Trophoblast cell (in vitro differentiated cells and primary cell): ENCODE measurements around the gene EVX2.
A peak's percentile ranks its signal among the peaks of the same experiment; 100 is the strongest.

Experiments
- DNase-seq, 2 donors: peaks; one replicate each; pipeline ENCODE4 v3.0.0-alpha.2; 2016
- H2AFZ ChIP-seq: 2 replicates; pipeline ENCODE4 v1.6.1; 2013; ENCODE audit warnings: low read length, moderate library complexity, mild to moderate bottlenecking; ENCODE audit not compliant: insufficient read depth, poor library complexity
- H2AK5ac ChIP-seq: 2 replicates; pipeline ENCODE4 v1.6.1; 2013; ENCODE audit warnings: mild to moderate bottlenecking, low read length
- H2BK120ac ChIP-seq: 2 replicates; pipeline ENCODE4 v1.6.1; 2013; ENCODE audit warnings: low read length, mild to moderate bottlenecking, moderate library complexity; ENCODE audit not compliant: insufficient read depth, poor library complexity
- H2BK12ac ChIP-seq: 2 replicates; pipeline ENCODE4 v1.6.1; 2013; ENCODE audit warnings: mild to moderate bottlenecking, low read length, moderate library complexity
- H2BK5ac ChIP-seq: 2 replicates; pipeline ENCODE4 v1.6.1; 2013; ENCODE audit warnings: low read length, low read depth, moderate library complexity, mild to moderate bottlenecking; ENCODE audit not compliant: poor library complexity
- H3K14ac ChIP-seq: 2 replicates; pipeline ENCODE4 v1.6.1; 2013; ENCODE audit warnings: mild to moderate bottlenecking, low read length
- H3K18ac ChIP-seq: 2 replicates; pipeline ENCODE4 v1.6.1; 2013; ENCODE audit warnings: mild to moderate bottlenecking, low read length
- H3K23ac ChIP-seq: 2 replicates; pipeline ENCODE4 v1.6.1; 2013; ENCODE audit warnings: low read length
- H3K27ac ChIP-seq: 2 replicates; pipeline ENCODE4 v1.5.1; 2013; ENCODE audit warnings: low read depth, mild to moderate bottlenecking, inconsistent platforms, low read length, moderate library complexity
- H3K27me3 ChIP-seq: 2 replicates; pipeline ENCODE4 v1.6.1; 2013; ENCODE audit warnings: inconsistent platforms, mild to moderate bottlenecking, low read length, moderate library complexity; ENCODE audit not compliant: insufficient read depth
- H3K36me3 ChIP-seq, 2 experiments: 1 replicate in 1 of 2; 2 replicates in 1 of 2; pipeline ENCODE4 v1.6.1; 2013; ENCODE audit warnings: low read length in 2 of 2, mild to moderate bottlenecking in 2 of 2, moderate library complexity in 1 of 2; ENCODE audit not compliant: insufficient read depth in 2 of 2, control insufficient read depth in 1 of 2
- H3K4ac ChIP-seq: 2 replicates; pipeline ENCODE4 v1.6.1; 2013; ENCODE audit warnings: low read depth, mild to moderate bottlenecking, low read length, moderate library complexity
- H3K4me1 ChIP-seq, 2 experiments: 1 replicate in 1 of 2; 2 replicates in 1 of 2; pipeline ENCODE4 v1.6.1; 2013; ENCODE audit warnings: low read length in 2 of 2, mild to moderate bottlenecking in 2 of 2, moderate library complexity in 1 of 2; ENCODE audit not compliant: insufficient read depth in 2 of 2, control insufficient read depth in 1 of 2
- H3K4me2 ChIP-seq: 2 replicates; pipeline ENCODE4 v1.6.1; 2013; ENCODE audit warnings: inconsistent platforms, mild to moderate bottlenecking, low read length, moderate library complexity
- H3K4me3 ChIP-seq: 2 replicates; pipeline ENCODE4 v1.5.1; 2013; ENCODE audit warnings: mild to moderate bottlenecking, low read depth, low read length, inconsistent platforms
- H3K79me1 ChIP-seq: one replicate; pipeline ENCODE4 v1.6.1; 2013; ENCODE audit warnings: low read length
- H3K79me2 ChIP-seq: 2 replicates; pipeline ENCODE4 v1.6.1; 2013; ENCODE audit warnings: low read length, mild to moderate bottlenecking; ENCODE audit not compliant: control insufficient read depth, insufficient read depth, poor library complexity
- H3K9ac ChIP-seq: 2 replicates; pipeline ENCODE4 v1.6.1; 2013; ENCODE audit warnings: mild to moderate bottlenecking, low read length
- H3K9me3 ChIP-seq: 2 replicates; pipeline ENCODE4 v1.6.1; 2013; ENCODE audit warnings: low read depth, mild to moderate bottlenecking, control low read depth, inconsistent platforms, low read length; ENCODE audit not compliant: insufficient read depth
- H4K12ac ChIP-seq: 2 replicates; pipeline ENCODE4 v1.6.1; 2013; ENCODE audit warnings: low read depth, mild to moderate bottlenecking, low read length, moderate library complexity
- H4K8ac ChIP-seq: 2 replicates; pipeline ENCODE4 v1.6.1; 2013; ENCODE audit warnings: low read depth, mild to moderate bottlenecking, low read length, moderate library complexity
- H4K91ac ChIP-seq: one replicate; pipeline ENCODE4 v1.6.1; 2013; ENCODE audit warnings: low read depth, mild to moderate bottlenecking, low read length, moderate library complexity
- WGBS: extraction: QIAGEN DNeasy Blood & Tissue Kit; methylation state at CpG from one replicate; pipeline ENCODE4 v1.1.7; 2013; ENCODE audit warnings: missing lambda C conversion rate; ENCODE audit not compliant: insufficient read length, insufficient coverage; ENCODE audit errors: extremely low coverage; 5-methylcytosine and 5-hydroxymethylcytosine counted together

The EVX2 gene

DNA sequence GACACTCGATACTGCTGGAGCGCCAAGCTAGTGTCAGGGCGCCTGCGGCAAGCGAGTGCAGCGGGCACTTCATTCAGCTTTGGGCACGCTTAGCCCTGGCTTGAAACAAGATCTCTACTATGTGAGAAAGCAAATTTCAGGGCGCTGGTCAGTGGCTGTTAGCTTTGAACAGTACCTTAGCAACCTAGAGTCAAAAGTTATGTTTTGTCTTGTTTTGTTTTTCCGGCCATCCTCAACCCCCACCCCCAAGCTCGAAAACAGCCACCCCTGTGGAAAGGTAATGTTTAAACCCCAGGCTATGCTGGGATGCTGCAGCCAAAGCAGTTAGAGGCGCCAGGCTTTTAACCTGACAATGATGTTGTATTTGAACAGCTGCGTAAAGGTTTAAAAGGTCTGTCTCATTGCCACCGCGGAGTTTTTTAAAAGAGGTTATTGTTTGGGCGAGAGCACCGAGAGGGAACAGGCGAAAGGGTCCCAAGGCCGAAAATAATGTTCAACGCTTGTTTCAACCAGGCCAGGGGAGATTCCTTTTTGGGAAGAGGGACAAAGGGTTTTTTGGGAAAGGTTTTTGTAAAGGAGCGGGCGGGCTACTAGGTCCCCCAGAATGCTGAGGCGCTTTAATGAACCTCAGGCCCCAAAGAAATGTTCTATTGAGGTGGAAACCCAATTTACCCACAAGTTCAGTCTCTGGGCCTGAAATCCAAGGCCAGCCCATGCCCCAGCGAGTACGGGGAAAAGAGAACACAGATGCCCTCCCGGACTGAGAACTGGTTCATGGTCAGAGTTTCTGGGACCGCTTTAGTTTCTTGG is 30.6 kb upstream of the EVX2 start:
- WGBS = no CpG with 5 or more reads among the region's 26 CpGs
- H3K9me3 ChIP-seq = peaks cover 24% of the 10 kb centered on the region
- H2AFZ ChIP-seq = no peak overlapping the region
- H3K9ac ChIP-seq = no peak overlapping the region
- H3K4me1 ChIP-seq = no peaks in the 10 kb centered on the region
- H2AK5ac ChIP-seq = no peak overlapping the region
- no peak for DNase-seq
- no peaks in the 10 kb centered on the region for H3K79me1 ChIP-seq
- no peak overlapping the region for H2BK12ac ChIP-seq
- H4K12ac ChIP-seq = no peak overlapping the region
- H2BK120ac ChIP-seq = no peak overlapping the region
- H3K27me3 ChIP-seq = peaks cover 76% of the 10 kb centered on the region
- no peak overlapping the region for H2BK5ac ChIP-seq
- no peak overlapping the region for H4K8ac ChIP-seq
- no peak overlapping the region for H3K27ac ChIP-seq
- no peak overlapping the region for H3K4me2 ChIP-seq
- H3K4me3 ChIP-seq = no peak overlapping the region
- no peaks in the 10 kb centered on the region for H3K79me2 ChIP-seq
- no peak overlapping the region for H3K23ac ChIP-seq
- H3K14ac ChIP-seq = no peak overlapping the region
- no peaks in the 10 kb centered on the region for H3K36me3 ChIP-seq
- H4K91ac ChIP-seq = no peak overlapping the region
- H3K4ac ChIP-seq = no peak overlapping the region
- H3K18ac ChIP-seq = no peak overlapping the region

- Histone ChIP-seq H4K91ac (no peak overlapping the region), H2BK12ac (no peak overlapping the region), H3K9ac (no peak overlapping the region), H4K12ac (no peak overlapping the region), H3K27ac (no peak overlapping the region), H3K36me3 (no peaks in the 10 kb centered on the region), H3K4me3 (no peak overlapping the region), H3K27me3 (peaks cover 78% of the 10 kb centered on the region), H2AK5ac (no peak overlapping the region), H3K4me2 (no peak overlapping the region), H3K4ac (no peak overlapping the region), H3K23ac (no peak overlapping the region), H3K4me1 (no peaks in the 10 kb centered on the region), H2AFZ (no peak overlapping the region), H4K8ac (no peak overlapping the region), H3K79me2 (no peaks in the 10 kb centered on the region), H2BK120ac (no peak overlapping the region), H2BK5ac (no peak overlapping the region), H3K9me3 (peaks cover 24% of the 10 kb centered on the region), H3K79me1 (no peaks in the 10 kb centered on the region), H3K14ac (no peak overlapping the region), H3K18ac (no peak overlapping the region)
- no peak for DNase-seq
- WGBS = no CpG with 5 or more reads among the region's 40 CpGs
Measured at GRCh38 chr2:176112375-176113302, 28.9 kb upstream of the EVX2 start.

DNA sequence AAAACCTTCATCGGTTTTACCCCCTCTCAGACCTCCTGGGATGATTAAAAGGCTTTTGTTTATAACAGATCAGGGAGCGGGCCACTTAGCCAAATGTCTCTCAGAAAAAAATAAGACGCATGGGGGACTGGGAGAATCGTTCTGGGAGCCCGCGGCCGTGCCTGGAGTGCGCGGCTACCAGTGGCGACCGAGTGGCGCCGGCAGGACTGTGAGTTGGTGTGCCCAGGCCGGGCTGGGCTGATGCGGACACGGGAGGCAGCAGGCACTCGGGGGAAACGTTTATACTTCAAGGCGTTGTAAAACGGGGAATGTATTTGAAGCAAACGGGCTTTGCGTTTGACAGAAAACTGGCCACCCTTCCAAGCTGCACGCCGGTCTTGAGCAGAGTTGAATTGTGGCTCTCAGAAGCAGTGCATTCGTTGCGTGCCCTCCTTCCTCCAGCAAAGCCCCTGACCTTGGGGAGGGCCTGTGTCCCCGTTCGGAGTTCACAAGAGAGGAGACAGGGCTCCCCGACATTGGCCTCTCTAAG is 28.1 kb upstream of the EVX2 start:
- Histone ChIP-seq H4K91ac (no peak overlapping the region), H3K9me3 (peaks cover 18% of the 10 kb centered on the region), H3K79me1 (no peaks in the 10 kb centered on the region), H2BK120ac (no peak overlapping the region), H3K27me3 (peaks cover 77% of the 10 kb centered on the region), H3K23ac (no peak overlapping the region), H2AK5ac (no peak overlapping the region), H3K4me2 (no peak overlapping the region), H3K18ac (no peak overlapping the region), H3K4ac (no peak overlapping the region), H4K8ac (no peak overlapping the region), H3K14ac (no peak overlapping the region), H3K36me3 (no peaks in the 10 kb centered on the region), H3K9ac (no peak overlapping the region), H3K4me1 (peaks cover 4 to 5% of the 10 kb centered on the region in 2 experiments), H2BK5ac (no peak overlapping the region), H3K4me3 (no peak overlapping the region), H3K27ac (no peak overlapping the region), H3K79me2 (no peaks in the 10 kb centered on the region), H4K12ac (no peak overlapping the region), H2AFZ (no peak overlapping the region), H2BK12ac (no peak overlapping the region)
- DNase-seq = no peak
- WGBS = no CpG with 5 or more reads among the region's 29 CpGs

DNA sequence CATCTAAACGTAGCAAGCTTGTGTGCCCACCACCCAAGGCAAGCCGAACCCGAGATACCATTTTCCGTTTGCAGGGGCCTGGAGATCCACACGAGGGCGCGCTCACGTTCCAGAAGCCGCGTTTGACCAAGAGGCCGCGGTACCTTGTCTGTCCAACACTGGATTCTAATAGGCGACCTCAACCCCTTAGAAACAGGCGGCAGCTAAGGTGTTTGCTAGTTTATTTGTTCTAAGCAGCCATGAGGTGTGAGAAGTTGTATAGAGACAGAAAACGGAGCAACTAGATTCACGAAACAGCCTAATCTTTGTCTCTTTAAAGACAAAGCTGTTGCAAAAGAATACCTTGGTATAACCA is 27.5 kb upstream of the EVX2 start:
- Histone ChIP-seq H3K36me3 (no peaks in the 10 kb centered on the region), H3K79me1 (no peaks in the 10 kb centered on the region)
- no CpG with 5 or more reads among the region's 16 CpGs for whole genome bisulfite sequencing

More for the DNA sequence above, 27.5 kb upstream of the EVX2 start:
- H4K8ac ChIP-seq = no peak overlapping the region
- H3K14ac ChIP-seq = no peak overlapping the region
- no peak overlapping the region for H3K4me3 ChIP-seq
- H3K79me2 ChIP-seq = no peaks in the 10 kb centered on the region
- no peak overlapping the region for H2BK5ac ChIP-seq
- no peak overlapping the region for H3K18ac ChIP-seq
- H3K9me3 ChIP-seq = peaks cover 16% of the 10 kb centered on the region
- H3K4me1 ChIP-seq = peaks cover 7% of the 10 kb centered on the region in 2 experiments
- no peak overlapping the region for H3K9ac ChIP-seq
- no peak overlapping the region for H3K23ac ChIP-seq
- peaks cover 77% of the 10 kb centered on the region for H3K27me3 ChIP-seq
- H2AFZ ChIP-seq = no peak overlapping the region
- H3K4ac ChIP-seq = no peak overlapping the region
- H2AK5ac ChIP-seq = no peak overlapping the region
- H4K91ac ChIP-seq = no peak overlapping the region
- H3K4me2 ChIP-seq = no peak overlapping the region
- no peak overlapping the region for H3K27ac ChIP-seq
- DNase-seq = peak; percentile 27 to 56
- H2BK120ac ChIP-seq = no peak overlapping the region
- H4K12ac ChIP-seq = no peak overlapping the region
- H2BK12ac ChIP-seq = no peak overlapping the region
